ENCODE measurements around the gene SKAP1. TPM values are rescaled to one million over a fixed set of nuclear protein-coding genes. Genes with fewer than 3 reads are reported as not detected.

Gene SKAP1
- total and polyA plus RNA-seq, 2 experiments from 2014 or later, result 0.27 TPM; not detected in 1

- 0 out of 2 replicates have a peak, but pooled peaks have one; percentile 6 for TF ChIP-seq ZNF462 (CRISPR knock-in tag; IDR thresholded peaks at IDR 0.05)
- TF ChIP-seq EZH2 (IDR thresholded peaks at IDR 0.05; ENCODE audit: low read depth, unreplicated experiment), result no peak
- TF ChIP-seq POLR2AphosphoS5 (IDR thresholded peaks at IDR 0.05; ENCODE audit: low read depth), result peak; percentile 40; the same call in 1 of the 2 replicates
Observed at GRCh38 chr17:48160177-48161081, 269.6 kb downstream of the SKAP1 start (continued).

GRCh38 chr17:48159232-48159631, 270.8 kb downstream of the SKAP1 start:
- Histone ChIP-seq H3F3A (replicated peaks; ENCODE audit: low read depth) (peaks cover 9% of the 10 kb centered on the region), H2AFZ (no peak overlapping the region), H4K20me1 (replicated peaks; ENCODE audit: insufficient read depth) (no peaks in the 10 kb centered on the region), H3K27ac (ENCODE audit: low read depth) (peak overlapping the region; percentile 34; the same call in 1 of the 2 replicates), H3K4me3 (peak overlapping the region; percentile 8; the same call in 1 of the 2 replicates), H3K36me3 (ENCODE audit: insufficient read depth) (no peaks in the 10 kb centered on the region), H3K9me2 (ENCODE audit: insufficient read depth) (no peaks in the 10 kb centered on the region), H3K79me2 (replicated peaks; ENCODE audit: insufficient read depth) (no peaks in the 10 kb centered on the region), H3K4me1 (ENCODE audit: insufficient read depth) (peaks cover 47% of the 10 kb centered on the region), H3K27me3 (ENCODE audit: insufficient read depth) (peaks cover 17% of the 10 kb centered on the region), H3K4me2 (peak overlapping the region; percentile 41)
- Mint-ChIP-seq H3K4me3 (peak overlapping the region; percentile 16; the same call in 2 of the 3 replicates), H3K9me3 (peaks cover 5% of the 10 kb centered on the region; the same call in 2 of the 3 replicates), H3K36me3 (ENCODE audit: low read depth) (no peaks in the 10 kb centered on the region), H3K4me1 (peaks cover 57% of the 10 kb centered on the region), H3K27me3 (ENCODE audit: insufficient read depth, low read depth, poor library complexity) (peaks cover 52% of the 10 kb centered on the region), H3K27ac (no peak overlapping the region)
- no peak for DNase-seq (ENCODE audit: low spot score)
- no peak for ATAC-seq
- no peak for TF ChIP-seq EZH2 (IDR thresholded peaks at IDR 0.05; ENCODE audit: low read depth, unreplicated experiment)
- TF ChIP-seq CREB1 (CRISPR knock-in tag; IDR thresholded peaks at IDR 0.05; ENCODE audit: low read depth), result no peak
- no peak for TF ChIP-seq NANOG (IDR thresholded peaks at IDR 0.05; ENCODE audit: borderline replicate concordance)
- no peak for TF ChIP-seq STAT1 (IDR thresholded peaks at IDR 0.05; ENCODE audit: unreplicated experiment)
- TF ChIP-seq POLR2AphosphoS5 (IDR thresholded peaks at IDR 0.05; ENCODE audit: low read depth), result no peak
- no peak for TF ChIP-seq ZNF114 (CRISPR knock-in tag; IDR thresholded peaks at IDR 0.05)
- no peak for TF ChIP-seq ZNF462 (CRISPR knock-in tag; IDR thresholded peaks at IDR 0.05)

Measured in GM23338 (cell line).